Activated naive CD4-positive, alpha-beta T cell treated with anti-CD3 and anti-CD28 coated beads, Interleukin-2, amount 50 U/mL, for 72 hours (primary cell): ENCODE results near the gene PRR35. TPM values are rescaled to one million over a fixed set of nuclear protein-coding genes. Genes with fewer than 3 reads are reported as not detected.
A peak's percentile ranks its signal among the peaks of the same experiment; 100 is the strongest.

Source experiments
- ATAC-seq, 2 donors: fragments of 150-1000 bp; cut with Tn5 transposase; 2 replicates each; pipeline ENCODE4 v1.10.0; 2021; ENCODE audit warnings: mild to moderate bottlenecking in 2 of 2, moderate library complexity in 2 of 2
- DNase-seq, 2 donors: peaks; one replicate each; pipeline ENCODE4 v3.0.0; 2021 to 2022; ENCODE audit warnings: low spot score in 2 of 2
- H3K27ac Mint-ChIP-seq, 2 donors: one replicate each; pipeline ENCODE4 v1.8.0; 2022; ENCODE audit warnings: mild to moderate bottlenecking in 2 of 2, mixed read lengths in 2 of 2
- H3K36me3 Mint-ChIP-seq, 2 donors: one replicate each; pipeline ENCODE4 v1.8.0; 2022; ENCODE audit warnings: mixed read lengths in 2 of 2
- H3K9me3 Mint-ChIP-seq, 2 donors: one replicate each; pipeline ENCODE4 v1.8.0; 2022; ENCODE audit warnings: mixed read lengths in 2 of 2
- total RNA-seq, 2 donors: library from RNA; stranded (reverse); gene quantifications; one replicate each; pipeline ENCODE4 v1.2.3, GENCODE V29; 2022

PRR35 gene
- total RNA-seq, 2 donors from 2014 or later, result not detected

DNA sequence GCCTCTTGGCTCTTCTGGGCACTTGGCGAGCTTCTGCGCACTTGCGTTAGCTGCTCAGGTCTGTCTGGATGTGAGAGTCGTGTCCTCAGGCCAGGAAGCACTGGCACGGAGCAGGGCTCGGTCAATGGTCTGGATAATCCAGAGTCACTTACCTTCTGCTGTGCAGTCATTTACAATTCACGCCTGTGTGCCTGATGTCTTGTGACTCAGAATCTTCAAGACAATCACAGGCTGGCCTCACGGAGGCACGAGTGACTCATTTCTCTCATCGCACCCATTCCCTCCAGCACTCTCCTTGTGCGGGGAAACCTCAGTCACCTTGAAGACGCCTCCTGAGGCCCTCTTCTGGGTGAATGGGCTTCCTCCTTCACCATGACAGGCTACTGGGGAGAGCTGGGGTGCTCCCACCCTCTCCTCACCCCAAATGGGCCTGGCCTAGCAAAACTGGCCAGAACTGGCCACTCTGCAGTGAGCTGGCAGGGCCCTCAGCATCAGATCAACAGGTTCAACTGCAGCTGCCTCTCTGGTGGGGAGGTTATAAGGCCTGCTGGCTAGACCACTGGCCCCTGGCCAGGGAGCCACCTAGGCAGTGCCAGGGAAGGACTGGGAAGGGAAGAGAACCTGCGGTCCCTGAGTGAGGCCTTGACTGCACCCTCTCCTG, 34.5 kb upstream of the PRR35 start:
- Mint-ChIP-seq H3K9me3 (no peaks in the 10 kb centered on the region), H3K27ac (peak overlapping the region; percentile 84 to 100), H3K36me3 (peaks cover 11 to 12% of the 10 kb centered on the region in 2 donors)
- DNase-seq (peak; percentile 78 to 81), ATAC-seq (peak; percentile 69 to 76)

DNA sequence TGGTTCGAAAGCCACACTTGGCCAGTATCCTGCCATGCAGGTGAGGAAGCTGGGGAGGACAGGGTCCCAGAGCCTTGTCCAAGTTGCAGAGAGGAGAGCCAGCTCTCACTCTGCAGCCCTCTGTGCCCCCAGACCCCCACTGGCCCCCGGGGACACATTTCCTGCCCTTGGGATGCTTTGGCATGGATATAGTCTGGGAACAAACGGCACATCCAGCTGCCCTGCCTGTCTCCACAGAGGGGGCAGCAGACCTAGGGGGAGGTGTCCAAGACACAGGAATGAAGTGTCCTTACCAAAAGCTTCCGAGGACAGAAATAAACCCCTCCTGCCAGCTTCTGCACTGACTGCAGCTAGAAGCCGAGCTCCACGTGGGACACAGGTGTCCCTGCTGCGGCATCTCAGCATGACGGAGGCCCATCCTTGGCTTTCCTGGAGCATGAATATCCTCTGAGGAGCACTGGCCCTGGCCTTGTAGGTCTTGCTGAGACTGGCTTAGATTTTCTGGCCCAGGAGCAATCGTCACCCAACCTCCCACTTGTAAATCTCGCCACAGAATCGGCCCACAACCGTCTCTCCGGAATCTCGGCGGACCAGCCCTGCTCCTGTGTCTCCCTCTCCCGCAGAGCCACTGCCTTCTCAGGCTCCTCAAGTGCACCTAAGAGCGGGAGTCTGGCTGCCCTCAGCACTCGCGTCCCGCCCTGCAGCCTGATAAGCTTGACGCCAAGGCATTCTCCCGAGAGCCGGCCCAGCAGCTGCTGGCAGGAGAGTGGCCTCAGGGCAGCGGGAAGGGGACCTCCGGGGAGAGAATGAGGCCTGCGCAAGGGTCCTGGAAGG, 33.8 kb upstream of the PRR35 start:
- peak in 1 of 2 donors; percentile 27 for DNase-seq
- H3K36me3 Mint-ChIP-seq, result peaks cover 11 to 12% of the 10 kb centered on the region in 2 donors
- no peak for ATAC-seq
- no peaks in the 10 kb centered on the region for H3K9me3 Mint-ChIP-seq
- H3K27ac Mint-ChIP-seq, result peak overlapping the region; percentile 84 to 100

DNA sequence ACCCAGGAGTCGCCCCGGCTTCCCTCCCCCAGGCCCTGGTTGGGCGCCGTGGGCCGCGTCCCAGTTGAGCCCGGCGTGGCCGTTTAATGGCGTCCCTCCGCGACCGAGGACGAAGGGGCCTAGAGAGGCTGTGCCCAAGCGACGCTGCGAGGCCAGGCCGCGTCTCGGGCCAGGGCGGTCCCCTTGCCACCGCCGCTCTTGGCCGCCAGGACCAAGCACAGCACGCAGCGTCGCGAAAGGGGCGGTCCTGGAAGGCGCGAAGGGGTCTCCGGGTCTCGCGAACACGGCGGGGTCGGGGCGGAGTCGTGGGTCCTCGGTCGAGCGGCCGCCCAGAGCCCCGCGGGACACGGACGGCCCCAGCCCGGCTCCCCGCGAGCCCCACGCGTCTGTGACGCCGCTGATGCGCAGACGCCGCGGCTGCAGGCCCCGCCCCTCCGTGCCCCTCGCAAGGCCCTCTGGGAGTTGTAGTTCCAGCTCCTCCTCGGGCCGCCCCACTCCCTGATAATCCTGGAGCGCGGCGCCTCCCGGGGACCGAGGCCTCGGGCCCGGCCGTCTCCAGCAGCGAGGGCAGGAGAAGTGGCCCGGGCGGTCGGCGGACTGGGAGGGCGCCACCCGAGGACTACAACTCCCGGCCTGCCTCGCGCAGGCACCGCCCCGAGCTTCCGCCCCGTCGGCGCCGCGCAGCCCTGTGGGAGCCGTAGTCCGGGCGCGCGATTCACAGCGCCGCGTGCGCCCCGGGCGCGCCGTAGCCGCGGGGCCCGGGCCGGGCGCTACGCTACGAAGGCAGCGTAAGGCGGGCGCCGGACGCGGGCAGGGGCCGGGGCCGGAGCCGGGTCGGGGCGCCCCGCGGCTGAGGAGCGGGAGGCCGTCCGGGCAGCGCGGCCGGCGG, 32.9 kb upstream of the PRR35 start, which contains the start of gene CAPN15:
Gene CAPN15, plus strand, starts transcription at position 698 of the 889 bp plus-strand sequence. CDS start 19,127 bp downstream, outside the sequence.
- Mint-ChIP-seq H3K9me3 (no peaks in the 10 kb centered on the region), H3K36me3 (peaks cover 11 to 12% of the 10 kb centered on the region in 2 donors), H3K27ac (peak within 1 kb of the TSS; percentile 96 to 100)
- ATAC-seq (peak; percentile 76 to 79), DNase-seq (peak; percentile 89 to 92)

DNA sequence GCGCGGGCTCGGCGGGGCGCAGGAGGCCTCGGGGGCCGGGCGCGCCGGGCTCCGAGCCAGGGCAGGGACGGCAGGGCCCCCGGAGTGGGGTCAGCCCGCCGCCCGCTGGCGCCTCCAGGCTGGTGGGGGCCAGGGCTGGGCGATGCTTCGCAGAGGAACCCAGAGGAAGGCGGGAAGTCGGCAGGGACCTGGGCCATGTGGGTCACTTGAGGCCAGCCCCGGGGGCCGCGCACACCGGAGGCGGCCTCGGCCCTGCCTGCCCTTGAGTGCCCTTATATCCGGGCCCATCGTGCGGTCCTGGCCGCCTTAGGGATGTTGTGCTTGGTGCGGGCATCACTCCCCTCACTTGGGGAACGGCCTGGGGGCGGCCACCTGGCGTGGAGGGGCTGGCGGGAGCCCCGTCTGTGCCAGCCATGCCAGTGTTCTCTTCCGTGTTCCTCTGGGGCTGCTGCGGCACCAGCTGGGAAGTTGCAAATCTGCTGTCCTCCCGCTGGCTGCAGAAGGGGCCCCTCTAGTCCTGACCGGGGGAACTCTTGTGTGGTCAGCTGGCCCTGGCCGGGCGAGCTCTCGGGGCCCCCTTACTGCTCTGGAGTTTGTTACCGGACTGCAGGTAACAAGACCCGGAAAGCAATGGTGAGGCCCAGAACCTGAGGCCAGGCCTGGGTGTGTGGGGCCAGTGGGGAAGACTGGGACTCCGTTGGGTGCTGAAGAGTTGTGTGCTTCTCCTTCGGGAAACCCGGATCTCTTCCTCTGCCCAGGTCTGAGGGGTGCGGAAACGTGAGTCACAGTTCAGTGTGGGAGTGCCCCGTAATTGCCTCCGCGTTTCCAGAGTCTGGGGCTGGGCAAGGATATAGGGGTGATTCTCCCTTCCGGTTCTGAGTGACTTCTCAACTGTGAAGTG, 31.8 kb upstream of the PRR35 start:
- ATAC-seq, result peak in 1 of 2 donors; percentile 21

DNA sequence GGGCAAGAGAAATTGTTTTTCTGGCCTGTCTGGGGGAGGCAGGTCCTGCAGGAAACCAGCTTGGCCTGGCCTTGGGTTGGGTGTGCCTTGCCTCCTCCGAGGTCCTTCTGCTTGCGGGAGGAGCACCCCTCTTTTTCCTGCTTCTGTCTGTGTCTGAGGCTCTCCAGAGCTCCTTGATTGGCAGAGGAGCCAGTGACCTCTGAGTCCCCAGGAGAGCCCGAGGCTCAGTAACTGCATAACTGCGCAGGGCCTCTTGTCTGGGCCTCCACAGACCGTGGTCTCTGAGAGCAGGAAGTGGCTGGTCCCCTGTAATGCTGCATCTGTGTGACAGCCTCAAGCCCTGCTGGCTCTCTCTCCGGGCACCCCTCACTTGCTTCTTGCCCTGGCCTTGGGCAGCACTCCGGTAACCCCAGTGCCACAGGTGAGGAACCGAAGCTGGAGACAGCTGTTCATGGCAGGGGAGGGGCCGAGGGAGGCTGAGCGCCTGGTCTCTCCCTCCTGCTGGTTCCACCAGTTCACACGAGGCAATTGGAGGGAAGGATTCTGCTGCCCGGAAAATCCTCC, 31.1 kb upstream of the PRR35 start:
- peaks cover 11 to 12% of the 10 kb centered on the region in 2 donors for H3K36me3 Mint-ChIP-seq
- H3K9me3 Mint-ChIP-seq, result no peaks in the 10 kb centered on the region
- ATAC-seq (no peak), DNase-seq (no peak)
- H3K27ac Mint-ChIP-seq, result peak overlapping the region; percentile 96 to 99

More for the DNA sequence above, 31.8 kb upstream of the PRR35 start:
- Mint-ChIP-seq H3K27ac (peak overlapping the region; percentile 96 to 99), H3K9me3 (no peaks in the 10 kb centered on the region), H3K36me3 (peaks cover 11 to 12% of the 10 kb centered on the region in 2 donors)
- DNase-seq, result peak; percentile 43 to 75

DNA sequence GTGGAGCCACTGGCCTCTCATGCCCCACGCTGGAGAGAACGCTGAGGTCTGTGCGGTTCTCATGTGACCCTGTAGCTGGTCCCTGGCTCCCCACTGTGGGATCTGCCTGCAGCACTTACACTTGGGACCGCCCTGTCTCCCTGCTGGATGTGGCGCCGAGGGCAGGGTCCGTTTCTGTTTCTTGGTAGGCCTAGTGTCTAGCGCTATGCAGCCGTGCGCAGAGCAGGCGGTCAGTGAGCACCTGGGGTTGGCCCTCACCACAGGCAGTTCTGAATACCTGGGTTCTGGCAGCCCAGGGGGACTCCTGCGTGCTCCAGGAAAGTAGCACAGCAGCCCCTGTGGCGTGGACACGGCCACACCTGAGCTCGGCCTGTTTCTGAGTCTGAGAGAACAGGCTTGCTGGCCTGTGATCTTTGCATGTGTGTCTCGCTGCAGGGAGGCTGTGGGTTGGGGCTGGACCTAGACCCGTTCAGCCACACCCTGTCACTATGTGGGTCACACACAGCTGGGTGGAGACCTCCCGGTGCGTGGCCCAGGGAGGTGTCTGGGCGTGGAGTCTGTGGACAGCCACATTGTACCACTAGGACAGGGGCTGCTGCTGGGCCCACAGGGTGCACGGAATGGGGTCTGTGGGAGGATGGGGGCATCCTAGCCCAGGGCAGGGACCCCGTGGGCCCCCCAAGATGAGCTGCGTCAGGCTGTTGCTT, 29.9 kb upstream of the PRR35 start:
- ATAC-seq, result no peak
- Mint-ChIP-seq H3K9me3 (no peaks in the 10 kb centered on the region), H3K36me3 (peaks cover 11% of the 10 kb centered on the region in 2 donors), H3K27ac (peak overlapping the region; percentile 61 to 90)
- DNase-seq, result no peak

DNA sequence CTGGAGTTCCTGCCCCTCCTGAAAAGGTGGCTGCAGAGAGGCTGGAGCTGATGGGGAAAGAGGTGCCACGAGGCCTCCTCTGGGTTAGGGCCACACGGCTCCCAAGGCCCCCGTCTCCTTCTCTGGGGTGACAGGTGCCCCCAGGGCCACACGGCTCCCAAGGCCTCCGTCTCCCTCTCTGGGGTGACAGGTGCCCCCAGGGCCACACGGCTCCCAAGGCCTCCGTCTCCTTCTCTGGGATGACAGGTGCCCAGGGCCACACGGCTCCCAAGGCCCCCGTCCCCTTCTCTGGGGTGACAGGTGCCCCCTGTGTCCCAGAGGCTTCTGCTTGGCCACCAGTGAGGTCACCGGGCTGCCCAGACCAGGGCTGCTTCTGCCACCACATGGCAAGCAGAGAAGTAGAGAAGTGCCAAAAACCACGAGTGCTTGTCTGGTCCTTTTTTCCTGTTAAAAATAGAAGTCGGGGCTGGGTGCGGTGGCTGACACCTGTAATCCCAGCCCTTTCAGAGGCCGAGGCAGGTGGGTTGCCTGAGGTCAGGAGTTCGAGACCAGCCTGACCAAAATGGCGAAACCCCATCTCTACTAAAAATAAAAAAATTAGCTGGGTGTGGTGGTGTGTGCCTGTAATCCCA, 28.6 kb upstream of the PRR35 start:
- ATAC-seq (no peak), DNase-seq (no peak)
- H3K36me3 Mint-ChIP-seq, result peaks cover 4 to 11% of the 10 kb centered on the region in 2 donors
- no peak overlapping the region for H3K27ac Mint-ChIP-seq
- no peaks in the 10 kb centered on the region for H3K9me3 Mint-ChIP-seq

DNA sequence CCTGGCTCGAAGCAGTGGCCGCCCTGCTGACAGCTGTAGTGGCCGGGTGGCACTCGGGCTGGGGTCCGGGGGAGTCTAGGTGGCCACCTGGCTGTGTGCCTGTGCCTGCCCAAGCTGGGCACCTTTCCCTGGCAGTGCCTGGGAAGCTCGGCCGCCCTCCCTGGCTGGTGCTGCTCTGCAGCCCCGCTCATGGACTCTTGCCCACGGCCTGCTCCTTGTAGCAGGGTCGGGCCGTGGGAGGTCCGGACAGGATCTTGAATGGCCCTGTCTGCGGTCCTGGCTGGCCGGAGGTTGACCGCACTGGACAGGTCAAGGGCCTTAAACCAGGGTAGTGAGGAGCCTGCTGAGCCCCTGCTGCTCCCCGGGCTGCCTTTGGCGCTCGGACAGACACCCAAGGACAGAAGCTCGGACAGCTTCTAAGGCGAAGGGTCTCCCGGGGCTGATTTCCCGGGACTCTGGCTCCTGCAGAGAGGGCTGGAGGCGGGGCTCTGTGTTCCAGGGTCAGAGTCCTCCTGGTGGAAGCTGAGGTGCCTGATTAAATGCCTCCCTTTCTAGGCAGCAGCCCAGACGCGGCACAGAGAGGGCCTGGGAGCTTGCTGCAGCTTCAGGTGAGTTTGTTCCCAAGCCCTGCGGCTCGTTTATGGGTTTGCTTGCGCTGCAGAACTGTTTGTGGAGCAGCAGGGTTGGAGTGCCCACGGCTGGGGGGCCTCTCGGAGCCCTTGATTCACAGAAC, 26.6 kb upstream of the PRR35 start:
- H3K36me3 Mint-ChIP-seq, result peaks cover 2 to 8% of the 10 kb centered on the region in 2 donors
- no peaks in the 10 kb centered on the region for H3K9me3 Mint-ChIP-seq
- DNase-seq (no peak), ATAC-seq (no peak)
- no peak overlapping the region for H3K27ac Mint-ChIP-seq

DNA sequence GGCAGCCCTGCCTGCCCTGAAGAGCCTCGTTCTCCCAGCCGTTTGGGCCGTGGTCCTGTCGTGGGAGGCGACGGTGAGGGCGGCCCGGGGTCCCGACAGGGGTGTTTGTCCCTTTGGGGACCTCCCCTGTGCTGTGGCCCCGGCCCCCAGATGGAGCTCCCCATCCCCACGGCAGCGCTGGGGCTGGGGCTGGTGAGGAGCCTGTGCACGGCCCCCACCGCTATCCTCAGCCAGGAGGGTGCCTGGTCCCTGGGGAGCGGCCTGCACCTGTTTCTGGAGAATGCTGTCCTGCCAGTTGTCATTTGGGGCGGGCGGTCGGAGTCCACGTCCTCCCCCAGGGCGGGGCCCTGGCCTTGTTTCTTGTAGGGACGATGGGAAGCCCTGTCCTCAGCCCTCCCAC, 26.1 kb upstream of the PRR35 start:
- H3K36me3 Mint-ChIP-seq, result peaks cover 0 to 7% of the 10 kb centered on the region in 2 donors
- DNase-seq (no peak), ATAC-seq (no peak)
- no peaks in the 10 kb centered on the region for H3K9me3 Mint-ChIP-seq
- H3K27ac Mint-ChIP-seq, result no peak overlapping the region

DNA sequence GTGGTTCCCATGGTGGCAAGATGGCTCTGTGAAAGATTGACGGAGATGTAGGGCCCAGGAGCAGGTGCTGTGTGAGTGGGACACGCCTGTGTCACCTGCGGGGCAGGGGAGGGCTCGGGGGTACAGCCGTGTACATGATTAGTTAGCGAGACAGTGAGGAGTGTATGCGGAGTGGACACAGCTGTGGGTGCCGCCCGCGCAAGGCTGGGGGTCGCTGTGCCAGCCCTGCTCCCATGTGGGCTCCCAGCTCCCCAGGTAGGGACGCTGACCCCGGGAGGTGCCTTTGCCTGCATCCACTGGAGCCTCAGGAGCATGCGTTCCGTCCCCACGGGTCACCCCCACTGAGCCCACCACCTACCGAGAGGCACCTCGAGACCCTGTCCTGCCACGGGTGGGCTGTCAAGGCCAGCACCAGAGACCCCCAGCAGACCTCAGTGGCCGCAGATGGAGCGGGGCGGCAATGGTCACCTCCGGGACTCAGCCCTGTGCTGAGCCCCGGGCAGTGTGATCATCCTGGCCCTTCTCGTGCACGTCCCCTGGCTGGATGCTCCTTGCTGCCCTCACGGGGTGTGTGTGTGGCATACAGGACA, 25.2 kb upstream of the PRR35 start:
- DNase-seq, result no peak
- H3K27ac Mint-ChIP-seq, result peak overlapping the region in 1 of 2 donors; percentile 50
- H3K9me3 Mint-ChIP-seq, result no peaks in the 10 kb centered on the region
- no peak for ATAC-seq
- peaks cover 0 to 5% of the 10 kb centered on the region in 2 donors for H3K36me3 Mint-ChIP-seq

DNA sequence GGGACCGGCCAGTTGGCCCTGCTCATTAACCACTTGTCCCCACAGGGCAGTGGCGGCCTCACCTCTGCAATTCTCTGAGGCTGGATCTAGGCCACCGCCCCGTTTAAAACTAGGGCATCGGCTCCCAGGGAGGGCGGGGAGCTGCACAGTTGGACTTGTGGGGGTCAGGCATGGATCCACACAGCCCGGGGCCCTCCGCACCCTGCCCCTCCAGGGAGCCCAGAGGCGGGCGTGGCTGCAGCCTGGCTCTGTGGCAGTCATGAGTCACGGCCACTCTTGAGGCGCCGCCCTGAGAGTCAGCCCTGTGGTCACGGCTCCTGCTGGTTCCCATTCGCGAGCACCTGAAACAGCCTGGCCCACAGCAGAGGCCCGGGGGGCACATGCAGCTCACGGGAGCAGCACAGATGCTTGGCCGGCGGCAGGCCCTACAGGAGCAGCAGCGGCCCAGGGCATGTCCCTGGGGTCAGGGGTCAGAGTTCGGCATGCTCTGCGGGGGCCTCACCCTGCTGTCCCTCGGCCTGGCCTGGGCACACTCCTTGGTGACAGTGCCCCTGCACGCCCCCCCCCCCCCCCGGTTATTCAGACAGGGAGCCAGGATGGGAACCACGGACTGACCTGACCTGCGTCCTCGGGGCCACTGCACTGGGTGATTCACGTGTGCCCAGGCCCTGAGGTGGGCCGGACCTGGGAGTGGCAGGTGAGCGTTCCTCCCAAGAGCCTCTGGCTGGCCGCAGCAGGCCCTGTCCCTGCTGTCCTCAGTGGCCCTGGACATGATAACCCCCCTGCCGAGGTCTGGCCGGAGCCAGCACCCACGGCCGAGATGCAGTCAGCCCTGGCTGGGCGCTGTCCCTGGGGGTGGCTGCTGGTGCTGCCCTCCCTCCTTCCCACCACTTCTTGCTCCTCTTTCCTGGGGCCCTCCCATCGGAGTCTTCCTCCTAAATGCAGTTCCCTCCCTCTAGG, 24.5 kb upstream of the PRR35 start:
- H3K36me3 Mint-ChIP-seq, result no peaks in the 10 kb centered on the region

DNA sequence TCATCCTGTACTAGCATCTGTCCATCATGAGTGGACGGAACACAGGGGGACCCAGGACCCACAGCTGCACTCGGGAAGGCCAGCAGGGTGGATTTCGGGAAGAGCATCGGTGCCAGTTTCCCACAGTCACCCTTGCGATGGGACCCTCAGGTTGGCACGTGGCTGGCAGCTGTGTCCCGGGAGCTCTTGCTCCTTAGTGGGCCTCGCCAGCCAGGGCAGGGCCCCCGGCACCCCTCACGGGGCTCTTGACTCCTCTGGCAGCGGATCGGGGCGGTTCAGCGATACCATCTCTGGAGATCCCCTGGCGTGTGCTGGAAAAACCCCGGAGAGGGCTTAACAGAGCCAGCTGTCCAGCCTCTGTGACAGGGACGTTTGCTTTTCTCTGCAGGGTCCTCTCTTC, 23.4 kb upstream of the PRR35 start:
- no peak for ATAC-seq
- Mint-ChIP-seq H3K9me3 (no peaks in the 10 kb centered on the region), H3K36me3 (no peaks in the 10 kb centered on the region), H3K27ac (no peak overlapping the region)
- no peak for DNase-seq

More for the DNA sequence above, 24.5 kb upstream of the PRR35 start:
- Mint-ChIP-seq H3K9me3 (no peaks in the 10 kb centered on the region), H3K27ac (no peak overlapping the region)
- DNase-seq, result no peak
- peak; percentile 12 to 58 for ATAC-seq
